ENCODE data around the gene MAN1C1.

GRCh38 chr1:25587290-25587689, 29.3 kb upstream of the MAN1C1 start:
- TF ChIP-seq, protein P1, sequence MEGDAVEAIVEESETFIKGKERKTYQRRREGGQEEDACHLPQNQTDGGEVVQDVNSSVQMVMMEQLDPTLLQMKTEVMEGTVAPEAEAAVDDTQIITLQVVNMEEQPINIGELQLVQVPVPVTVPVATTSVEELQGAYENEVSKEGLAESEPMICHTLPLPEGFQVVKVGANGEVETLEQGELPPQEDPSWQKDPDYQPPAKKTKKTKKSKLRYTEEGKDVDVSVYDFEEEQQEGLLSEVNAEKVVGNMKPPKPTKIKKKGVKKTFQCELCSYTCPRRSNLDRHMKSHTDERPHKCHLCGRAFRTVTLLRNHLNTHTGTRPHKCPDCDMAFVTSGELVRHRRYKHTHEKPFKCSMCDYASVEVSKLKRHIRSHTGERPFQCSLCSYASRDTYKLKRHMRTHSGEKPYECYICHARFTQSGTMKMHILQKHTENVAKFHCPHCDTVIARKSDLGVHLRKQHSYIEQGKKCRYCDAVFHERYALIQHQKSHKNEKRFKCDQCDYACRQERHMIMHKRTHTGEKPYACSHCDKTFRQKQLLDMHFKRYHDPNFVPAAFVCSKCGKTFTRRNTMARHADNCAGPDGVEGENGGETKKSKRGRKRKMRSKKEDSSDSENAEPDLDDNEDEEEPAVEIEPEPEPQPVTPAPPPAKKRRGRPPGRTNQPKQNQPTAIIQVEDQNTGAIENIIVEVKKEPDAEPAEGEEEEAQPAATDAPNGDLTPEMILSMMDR (IDR thresholded peaks at IDR 0.05; ENCODE audit: low read depth, low read length): no peak
- TF ChIP-seq EZH2phosphoT487 (IDR thresholded peaks at IDR 0.05; ENCODE audit: low read depth): no peak

Data from OCI-LY3 (cell line).